Cardiac septum (tissue), 1 donor: Measurements from ENCODE around the gene LAMB1. TPM values are rescaled to one million over a fixed set of nuclear protein-coding genes. Genes with fewer than 3 reads are reported as not detected.
A peak's percentile ranks its signal among the peaks of the same experiment; 100 is the strongest.

Source experiments
- DNase-seq: peaks from one replicate; pipeline ENCODE4 v3.0.0-alpha.2; 2020; ENCODE audit warnings: low spot score
- intact Hi-C: fragments of 100-400 bp; cut with DNase I; formaldehyde crosslinking; loops from one replicate; pipeline ENCODE4 v1.14.0; 2022
- total RNA-seq: library from RNA; stranded (reverse); fragmentation: NEBNext Ultra II Directional; extraction: Animal tissue kit (Norgen Biotek cat#: 25700); gene quantifications from one replicate; pipeline ENCODE4 v1.2.1, GENCODE V29; 2021
- donor health status: DM: no; HTN: no; CAD: no.

LAMB1 gene
- total RNA-seq, 1 donor from 2014 or later = 55.1 TPM

GRCh38 chr7:107978815-107979408 is 24.0 kb downstream of the LAMB1 start:
- no peak for DNase-seq
- intact Hi-C loops = no loop called here

GRCh38 chr7:107977048-107977447 is 25.9 kb downstream of the LAMB1 start:
- DNase-seq = no peak
- intact Hi-C loops = no loop called here

- intact Hi-C loops = no loop called here
These were observed 26.3 kb downstream of the LAMB1 start for GRCh38 chr7:107976620-107977019.

GRCh38 chr7:107975394-107976013 is 27.5 kb downstream of the LAMB1 start:
- no peak for DNase-seq
- intact Hi-C loops = no loop called here

More at GRCh38 chr7:107976620-107977019, 26.3 kb downstream of the LAMB1 start:
- no peak for DNase-seq

- intact Hi-C loops = no loop called here
- no peak for DNase-seq
These were observed 29.1 kb downstream of the LAMB1 start for GRCh38 chr7:107973861-107974260.

GRCh38 chr7:107972941-107973376 is 30.0 kb downstream of the LAMB1 start:
- intact Hi-C loops = no loop called here
- no peak for DNase-seq

- intact Hi-C loops = no loop called here
- DNase-seq = no peak
These were observed 30.9 kb downstream of the LAMB1 start for GRCh38 chr7:107972075-107972482.

- intact Hi-C loops = no loop called here
- DNase-seq = no peak
These were observed 31.3 kb downstream of the LAMB1 start for GRCh38 chr7:107971613-107972012.

GRCh38 chr7:107971100-107971499 is 31.9 kb downstream of the LAMB1 start:
- no peak for DNase-seq
- intact Hi-C loops = no loop called here

- no peak for DNase-seq
- intact Hi-C loops = loop anchor here (5.0 kb wide), 1 partner anchor 78 kb away; the partner anchor contains the start of gene DLD
These were observed 33.1 kb downstream of the LAMB1 start for GRCh38 chr7:107969856-107970255.

- DNase-seq = no peak
- intact Hi-C loops = loop anchor here (5.0 kb wide), 1 partner anchor 76 kb away; the partner anchor contains the start of gene DLD
These were observed 34.5 kb downstream of the LAMB1 start for GRCh38 chr7:107968449-107968848.

- intact Hi-C loops = loop anchor here (2.0 to 5.0 kb wide), 2 partner anchors 45 to 75 kb away; partner anchors contain the start of gene DLD
- no peak for DNase-seq
These were observed 35.5 kb downstream of the LAMB1 start for GRCh38 chr7:107967420-107967819.

GRCh38 chr7:107966711-107967110 is 36.2 kb downstream of the LAMB1 start:
- intact Hi-C loops = loop anchor here (2.0 to 5.0 kb wide), 2 partner anchors 46 to 74 kb away; partner anchors contain the start of gene DLD
- peak; percentile 77 for DNase-seq

- DNase-seq = no peak
- intact Hi-C loops = no loop called here
These were observed 38.5 kb downstream of the LAMB1 start for GRCh38 chr7:107964510-107964909.

- intact Hi-C loops = no loop called here
- no peak for DNase-seq
These were observed 40.1 kb downstream of the LAMB1 start for GRCh38 chr7:107962817-107963216.

- intact Hi-C loops = no loop called here
These were observed 41.6 kb downstream of the LAMB1 start for GRCh38 chr7:107961405-107961804.

GRCh38 chr7:107960272-107960671 is 42.7 kb downstream of the LAMB1 start:
- intact Hi-C loops = no loop called here
- no peak for DNase-seq

More at GRCh38 chr7:107961405-107961804, 41.6 kb downstream of the LAMB1 start:
- no peak for DNase-seq

- intact Hi-C loops = no loop called here
- DNase-seq = no peak
These were observed 43.4 kb downstream of the LAMB1 start for GRCh38 chr7:107959527-107959898.

- intact Hi-C loops = no loop called here
- DNase-seq = no peak
These were observed 44.0 kb downstream of the LAMB1 start for GRCh38 chr7:107958764-107959526.

- intact Hi-C loops = no loop called here
These were observed 45.5 kb downstream of the LAMB1 start for GRCh38 chr7:107957436-107957835.

More at GRCh38 chr7:107957436-107957835, 45.5 kb downstream of the LAMB1 start:
- no peak for DNase-seq
